GM23248 (cell line): ENCODE results near the gene CCNJL. TPM values are rescaled to one million over a fixed set of nuclear protein-coding genes. Genes with fewer than 3 reads are reported as not detected.

Source experiments
- DNase-seq: peaks from one replicate; pipeline ENCODE4 v3.0.0-alpha.2; 2015
- H2AFZ ChIP-seq: fragments of 200-600 bp; sonication (generic); 2 replicates; pipeline ENCODE4 v1.6.1; 2016; ENCODE audit warnings: antibody characterized with exemption
- H3F3A ChIP-seq: fragments of 200-600 bp; sonication (generic); 2 replicates; pipeline ENCODE4 v1.6.1; 2016; ENCODE audit warnings: mild to moderate bottlenecking, antibody characterized with exemption, mixed run types; ENCODE audit not compliant: insufficient read depth
- H3K27ac ChIP-seq: fragments of 200-600 bp; sonication (generic); 2 replicates; pipeline ENCODE4 v1.5.1; 2016; ENCODE audit warnings: mild to moderate bottlenecking
- H3K27me3 ChIP-seq: fragments of 200-600 bp; sonication (generic); replicated peaks from 2 replicates; pipeline ENCODE4 v1.6.1; 2016; ENCODE audit warnings: mild to moderate bottlenecking; ENCODE audit not compliant: insufficient read depth
- H3K36me3 ChIP-seq: fragments of 200-600 bp; sonication (generic); 2 replicates; pipeline ENCODE4 v1.6.1; 2016; ENCODE audit warnings: low read depth, mild to moderate bottlenecking
- H3K4me1 ChIP-seq: fragments of 200-600 bp; sonication (generic); 2 replicates; pipeline ENCODE4 v1.6.1; 2016; ENCODE audit warnings: mild to moderate bottlenecking; ENCODE audit not compliant: insufficient read depth
- H3K4me2 ChIP-seq: fragments of 200-600 bp; sonication (generic); one replicate; pipeline ENCODE4 v1.6.1; 2016; ENCODE audit warnings: mild to moderate bottlenecking; ENCODE audit not compliant: unreplicated experiment
- H3K4me3 ChIP-seq: fragments of 200-600 bp; sonication (generic); 2 replicates; pipeline ENCODE4 v1.5.1; 2016; ENCODE audit warnings: mild to moderate bottlenecking
- H3K79me2 ChIP-seq: fragments of 200-600 bp; sonication (generic); 2 replicates; pipeline ENCODE4 v1.6.1; 2016; ENCODE audit warnings: mild to moderate bottlenecking; ENCODE audit not compliant: insufficient read depth
- H3K9ac ChIP-seq: fragments of 200-600 bp; sonication (generic); 2 replicates; pipeline ENCODE4 v1.6.1; 2016; ENCODE audit warnings: mild to moderate bottlenecking
- H3K9me2 ChIP-seq: fragments of 200-600 bp; sonication (generic); 2 replicates; pipeline ENCODE4 v1.6.1; 2016; ENCODE audit warnings: mixed run types, mild to moderate bottlenecking, moderate library complexity; ENCODE audit not compliant: insufficient read depth
- H3K9me3 ChIP-seq: fragments of 200-600 bp; sonication (generic); one replicate; pipeline ENCODE4 v1.6.1; 2017; ENCODE audit warnings: low read depth
- H4K20me1 ChIP-seq: fragments of 200-600 bp; sonication (generic); 2 replicates; pipeline ENCODE4 v1.6.0; 2016; ENCODE audit not compliant: insufficient read depth
- EZH2 ChIP-seq: fragments of 200-600 bp; sonication (generic); IDR thresholded peaks from 2 replicates; pipeline ENCODE4 v1.6.1; 2018; ENCODE audit warnings: antibody characterized with exemption, mild to moderate bottlenecking; ENCODE audit not compliant: insufficient read depth, poor library complexity, severe bottlenecking
- EZH2phosphoT487 ChIP-seq: fragments of 200-600 bp; sonication (generic); IDR thresholded peaks from 2 replicates; pipeline ENCODE4 v1.6.1; 2018; ENCODE audit warnings: antibody characterized with exemption, moderate library complexity, mild to moderate bottlenecking, low read depth; ENCODE audit not compliant: insufficient read depth
- WGBS, 2 experiments: methylation state at CpG; one replicate each; pipeline ENCODE4 v1.1.6; 2015 to 2017; ENCODE audit warnings: low lambda C conversion rate in 2 of 2, low coverage in 1 of 2; ENCODE audit errors: missing lambda C conversion rate in 2 of 2; 5-methylcytosine and 5-hydroxymethylcytosine counted together
- in situ Hi-C: fragments of 300-500 bp; cut with MboI; formaldehyde crosslinking; loops from 2 replicates; pipeline ENCODE4 v1.15.0; 2020
- polyA plus RNA-seq: library from polyadenylated mRNA; unstranded; fragments of >200 nt; fragmentation: Nextera tagmentation; extraction: Ambion mirVana; gene quantifications from 2 replicates; pipeline ENCODE4 v1.2.1, GENCODE V29; 2016
- total RNA-seq: library from RNA; depleted of rRNA; stranded (reverse); fragments of >200 nt; shearing (Covaris generic); gene quantifications from 2 replicates; pipeline ENCODE4 v1.2.3, GENCODE V29; 2014

CCNJL gene
- total and polyA plus RNA-seq, 2 experiments from 2014 or later = 0.43 TPM; not detected in 1

DNA sequence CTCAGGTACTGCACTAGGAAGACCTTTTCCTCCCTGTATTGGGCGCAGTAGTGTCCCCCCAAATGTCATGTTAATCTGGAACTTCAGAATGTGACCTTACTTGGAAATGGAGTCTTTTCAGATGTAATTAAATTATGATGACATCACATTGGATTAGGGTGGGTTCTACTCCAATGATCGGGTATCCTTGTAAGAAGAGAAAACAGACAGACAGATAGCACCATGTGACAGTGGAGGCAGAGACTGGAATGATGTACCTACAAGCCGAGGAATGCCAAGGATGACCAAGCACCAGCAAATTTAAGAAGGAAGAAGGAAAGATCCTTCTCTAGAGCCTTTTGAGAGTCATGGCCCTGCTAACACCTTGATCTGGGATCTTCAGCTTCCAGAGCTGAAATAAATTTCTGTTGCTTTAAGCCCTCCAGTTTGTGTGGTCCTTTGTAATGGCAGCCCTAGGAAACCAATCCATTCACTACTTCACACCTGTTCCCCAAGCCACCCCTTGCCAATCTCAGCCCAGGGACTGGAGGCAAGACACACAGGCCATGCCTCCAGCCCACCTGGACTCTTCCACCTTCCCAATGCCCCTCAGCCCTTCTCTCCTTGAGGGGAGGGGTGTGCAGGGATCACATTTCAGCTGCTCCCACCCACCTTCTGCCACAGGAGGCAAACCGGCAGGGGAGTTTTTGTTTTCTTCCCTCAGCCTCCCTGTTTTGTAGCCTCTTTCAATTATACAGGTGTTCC is 1.6 kb downstream of the CCNJL start:
- WGBS, 2 experiments = 89 to 96% methylated on average over 4 of the region's 4 CpGs
- no peak overlapping the region for H3K4me2 ChIP-seq

DNA sequence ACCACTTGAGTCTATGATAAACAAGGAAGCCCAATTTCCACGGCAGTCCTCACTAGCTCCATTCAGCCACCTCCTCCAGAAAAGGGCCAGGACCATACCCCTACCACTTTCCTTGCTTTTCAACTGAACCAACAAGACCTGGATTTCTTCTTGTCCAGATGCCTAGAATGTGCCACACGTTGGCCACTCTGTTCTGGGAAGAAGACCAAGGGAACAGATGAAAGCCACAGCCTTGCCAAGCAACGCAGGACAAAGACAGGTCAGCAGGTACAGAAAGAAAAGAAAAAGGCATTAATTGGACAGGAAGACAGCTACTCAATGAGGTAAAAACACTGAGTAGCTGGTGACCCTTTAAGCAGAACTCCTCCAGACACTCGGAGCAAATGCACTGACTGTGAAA is 2.2 kb downstream of the CCNJL start:
- no peak overlapping the region for H3K9ac ChIP-seq
- H3K9me2 ChIP-seq = no peaks in the 10 kb centered on the region
- H3K4me3 ChIP-seq = no peak overlapping the region
- TF ChIP-seq EZH2 = no peak
- no peak for TF ChIP-seq EZH2phosphoT487
- H4K20me1 ChIP-seq = no peaks in the 10 kb centered on the region
- H3K27ac ChIP-seq = no peak overlapping the region
- 77 to 82% methylated on average over 4 of the region's 4 CpGs for WGBS, 2 experiments
- H2AFZ ChIP-seq = no peak overlapping the region
- H3K27me3 ChIP-seq = peaks cover 57% of the 10 kb centered on the region
- H3K36me3 ChIP-seq = no peaks in the 10 kb centered on the region
- in situ Hi-C loops = no loop called here
- H3K4me1 ChIP-seq = no peaks in the 10 kb centered on the region
- H3F3A ChIP-seq = no peaks in the 10 kb centered on the region
- H3K4me2 ChIP-seq = no peak overlapping the region
- DNase-seq = no peak
- no peaks in the 10 kb centered on the region for H3K79me2 ChIP-seq
- no peaks in the 10 kb centered on the region for H3K9me3 ChIP-seq

More for the DNA sequence above, 1.6 kb downstream of the CCNJL start:
- no peak for DNase-seq
- in situ Hi-C loops = no loop called here
- Histone ChIP-seq H4K20me1 (no peaks in the 10 kb centered on the region), H3K9me3 (no peaks in the 10 kb centered on the region), H3K27me3 (peaks cover 57% of the 10 kb centered on the region), H3K79me2 (no peaks in the 10 kb centered on the region), H3K4me1 (no peaks in the 10 kb centered on the region), H3K9ac (no peak overlapping the region), H3K27ac (no peak overlapping the region), H3K36me3 (no peaks in the 10 kb centered on the region), H2AFZ (no peak overlapping the region), H3K4me3 (no peak overlapping the region), H3K9me2 (no peaks in the 10 kb centered on the region), H3F3A (no peaks in the 10 kb centered on the region)
- TF ChIP-seq EZH2 = no peak
- no peak for TF ChIP-seq EZH2phosphoT487

DNA sequence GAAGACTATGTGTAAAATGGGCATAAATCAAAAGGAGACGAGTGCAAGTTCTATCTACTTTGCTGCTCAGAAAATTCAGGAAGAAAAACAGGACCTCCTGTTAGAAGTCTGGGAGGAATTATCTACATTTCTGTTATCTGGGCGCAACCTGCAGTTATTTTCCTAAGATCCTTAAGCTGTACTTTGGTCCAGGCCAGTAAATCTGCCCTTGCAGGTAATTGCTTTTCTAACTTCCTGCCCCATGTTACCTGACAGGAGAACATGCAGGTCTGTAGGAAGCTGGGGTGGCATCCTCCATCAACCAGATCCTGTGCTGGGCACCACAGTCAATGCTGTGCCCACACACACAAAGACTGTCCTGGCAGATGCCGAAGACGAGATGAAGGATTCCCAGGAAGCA is 5.7 kb downstream of the CCNJL start:
- H3K9ac ChIP-seq = no peak overlapping the region
- no peak for DNase-seq
- 80 to 82% methylated on average over 4 of the region's 4 CpGs for WGBS, 2 experiments
- H4K20me1 ChIP-seq = no peaks in the 10 kb centered on the region
- no peaks in the 10 kb centered on the region for H3K36me3 ChIP-seq
- H3K27ac ChIP-seq = no peak overlapping the region
- no peak overlapping the region for H3K4me3 ChIP-seq
- no peaks in the 10 kb centered on the region for H3K9me3 ChIP-seq
- H3K79me2 ChIP-seq = no peaks in the 10 kb centered on the region
- H3K9me2 ChIP-seq = no peaks in the 10 kb centered on the region
- no peaks in the 10 kb centered on the region for H3K4me1 ChIP-seq
- H2AFZ ChIP-seq = no peak overlapping the region
- H3K27me3 ChIP-seq = peaks cover 28% of the 10 kb centered on the region
- no peak overlapping the region for H3K4me2 ChIP-seq
- no peaks in the 10 kb centered on the region for H3F3A ChIP-seq
- in situ Hi-C loops = no loop called here
- TF ChIP-seq EZH2 (no peak), EZH2phosphoT487 (no peak)

DNA sequence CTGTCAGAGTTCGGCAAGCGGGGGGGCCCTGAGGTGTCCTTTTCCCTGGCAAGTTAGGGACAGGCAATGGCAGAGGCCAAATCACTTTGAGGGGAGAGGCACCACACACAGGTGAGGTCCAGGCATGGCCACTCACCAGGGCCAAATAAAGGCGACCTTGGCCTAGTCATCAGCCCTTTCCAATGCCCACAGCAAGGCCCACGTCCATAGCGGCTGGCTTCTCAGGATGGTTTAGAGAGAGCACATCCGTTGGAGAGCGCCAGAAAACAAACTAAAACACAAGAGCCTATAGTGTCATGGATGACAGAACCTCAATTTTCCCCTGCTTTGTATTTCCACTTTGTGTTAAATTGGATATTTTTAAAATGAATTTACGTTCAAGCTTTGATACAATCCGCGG is 7.0 kb downstream of the CCNJL start:
- Histone ChIP-seq H2AFZ (no peak overlapping the region), H4K20me1 (no peaks in the 10 kb centered on the region), H3K36me3 (no peaks in the 10 kb centered on the region), H3K9me2 (no peaks in the 10 kb centered on the region), H3K27me3 (peaks cover 14% of the 10 kb centered on the region), H3K4me2 (no peak overlapping the region), H3K79me2 (no peaks in the 10 kb centered on the region), H3K9me3 (no peaks in the 10 kb centered on the region), H3F3A (no peaks in the 10 kb centered on the region), H3K27ac (no peak overlapping the region), H3K4me1 (no peaks in the 10 kb centered on the region), H3K4me3 (no peak overlapping the region), H3K9ac (no peak overlapping the region)
- DNase-seq = no peak
- TF ChIP-seq EZH2phosphoT487 (no peak), EZH2 (no peak)
- WGBS, 2 experiments = 87 to 91% methylated on average over 10 of the region's 10 CpGs
- in situ Hi-C loops = no loop called here
